HG03354 (cell line): ENCODE measurements around the gene MRPL9.
"Not testable (repeated sequence)": the region's sequence is repeated elsewhere in the genome, so short reads cannot be mapped to it uniquely, and the experiment has no call there.

ENCODE experiments used
- ATAC-seq: cut with Tn5 transposase; IDR thresholded peaks from one replicate; pipeline ENCODE4 v1.9.1; 2021; ENCODE audit warnings: mild to moderate bottlenecking; ENCODE audit not compliant: unreplicated experiment, poor library complexity, severe bottlenecking

Gene MRPL9

DNA sequence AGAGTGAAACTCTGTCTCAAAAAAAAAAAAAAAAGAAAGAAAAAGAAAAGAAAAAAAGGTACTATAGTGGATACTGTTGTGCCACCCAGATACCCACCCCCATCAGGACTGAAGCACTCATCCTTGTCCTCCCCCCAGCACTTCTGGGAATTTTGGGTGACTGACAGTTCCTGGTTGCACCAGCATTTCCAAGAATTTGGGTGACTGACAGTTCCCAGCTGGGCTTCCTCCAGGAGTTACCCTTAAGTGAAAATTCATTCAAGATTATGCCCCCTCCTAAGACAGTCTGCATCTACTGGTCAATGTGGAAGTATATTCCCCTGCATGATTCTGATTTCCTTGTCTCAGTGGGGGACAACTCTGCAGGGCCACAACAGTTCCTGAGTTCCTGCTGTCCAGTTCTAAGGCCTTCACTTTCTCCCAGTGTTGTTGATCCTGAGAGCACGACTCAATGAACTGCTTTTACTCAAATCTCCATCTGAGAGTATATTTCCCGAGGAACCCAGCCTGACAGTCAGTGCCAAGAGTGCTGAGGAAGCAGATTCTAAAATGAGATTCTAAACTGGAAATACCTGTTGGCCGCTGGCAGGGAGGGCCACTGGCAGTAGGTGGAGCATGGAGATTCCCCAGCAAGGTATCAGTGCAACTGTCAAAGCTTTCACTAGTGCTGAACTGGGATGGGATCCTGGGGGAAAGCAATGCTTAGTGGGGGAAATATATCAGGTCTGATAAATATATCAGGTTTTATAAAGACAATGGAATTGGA is 23.5 kb downstream of the MRPL9 start:
- no peak for ATAC-seq

DNA sequence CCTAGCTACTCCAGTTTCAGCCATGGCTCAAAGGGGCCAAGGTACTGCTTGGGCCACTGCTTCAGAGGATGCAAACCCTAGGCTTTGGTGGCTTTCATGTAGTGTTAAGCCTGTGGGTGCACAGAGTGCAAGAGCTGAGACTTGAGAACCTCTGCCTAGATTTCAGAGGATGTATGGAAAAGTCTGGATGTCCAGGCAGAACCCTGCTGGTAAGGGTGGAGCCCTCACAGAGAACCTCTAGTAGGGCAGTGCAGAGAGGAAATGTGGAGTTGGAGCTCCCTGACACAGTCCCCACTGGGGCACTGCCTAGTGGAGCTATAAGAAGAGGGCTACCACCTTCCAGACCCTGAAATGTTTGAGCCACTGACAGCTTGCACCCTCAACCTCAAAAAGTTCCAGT is 25.8 kb downstream of the MRPL9 start:
- ATAC-seq = no peak

DNA sequence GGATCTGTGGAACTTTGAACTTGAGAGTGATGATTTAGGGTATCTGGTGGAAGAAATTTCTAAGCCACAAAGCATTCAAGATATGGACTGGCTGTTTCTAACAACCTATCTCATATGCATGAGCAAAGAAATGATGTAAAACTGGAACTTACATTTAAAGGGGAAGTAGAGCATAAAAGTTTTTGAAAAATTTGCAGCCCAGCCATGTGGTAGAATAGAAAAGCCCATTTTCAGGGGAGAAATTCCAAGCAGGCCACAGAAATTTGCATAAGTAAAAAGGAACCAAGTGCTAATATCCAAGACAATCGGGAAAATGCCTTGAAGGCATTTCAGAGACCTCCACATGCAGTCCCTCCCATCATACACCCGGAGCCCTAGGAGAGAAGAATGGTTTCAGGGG is 26.3 kb downstream of the MRPL9 start:
- no peak for ATAC-seq

DNA sequence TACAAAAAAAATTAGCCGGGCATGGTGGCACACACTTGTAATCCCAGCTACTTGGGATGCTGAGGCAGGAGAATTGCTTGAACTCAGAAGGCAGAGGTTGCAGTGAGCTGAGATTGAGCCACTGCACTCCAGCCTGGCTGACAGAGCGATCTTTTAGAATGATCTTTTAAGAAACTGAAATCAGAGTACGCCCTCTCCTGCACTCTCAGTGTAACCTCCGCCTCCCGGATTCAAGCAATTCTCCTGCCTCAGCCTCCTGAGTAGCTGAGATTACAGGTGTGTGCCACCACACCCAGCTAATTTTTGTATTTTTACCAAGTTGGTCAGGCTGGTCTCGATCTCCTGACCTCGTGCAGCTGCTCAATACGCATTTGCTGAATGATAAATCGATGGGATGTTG is 29.3 kb downstream of the MRPL9 start:
- not testable (repeated sequence) for ATAC-seq

DNA sequence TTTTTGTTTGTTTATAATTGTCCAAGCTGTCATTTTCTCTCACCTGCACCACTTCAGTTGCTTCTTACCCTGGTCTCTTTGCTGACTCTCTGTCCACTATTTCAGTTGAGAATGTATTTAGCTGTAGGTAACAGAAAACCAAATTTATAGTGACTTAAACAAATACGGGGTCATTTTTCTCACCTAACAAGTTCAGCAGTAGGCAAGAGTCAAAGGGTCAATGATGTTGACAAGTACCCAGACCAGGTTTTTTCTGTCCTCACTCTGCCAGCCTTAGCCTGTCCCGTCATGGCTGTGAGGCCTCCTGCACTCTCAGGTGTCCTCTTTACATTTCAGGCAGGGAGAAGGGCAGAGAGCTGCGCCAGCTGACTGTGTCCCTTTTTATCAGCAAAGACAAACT is 30.2 kb downstream of the MRPL9 start:
- no peak for ATAC-seq

DNA sequence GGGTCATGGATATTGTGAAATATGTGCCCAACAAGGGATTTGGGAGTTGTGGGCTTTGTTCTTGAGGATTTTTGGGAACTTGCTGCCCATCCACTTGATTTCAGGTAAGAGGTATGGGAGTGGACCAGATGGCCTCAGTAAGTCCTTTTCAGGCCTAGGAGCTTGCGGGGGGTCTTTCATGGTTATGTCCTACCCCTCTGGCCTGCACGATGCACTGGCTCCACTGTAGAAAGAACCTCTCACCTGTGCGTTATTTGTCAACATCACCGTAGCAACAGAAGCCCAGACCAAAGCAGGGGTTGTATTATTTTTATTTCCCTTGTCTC is 33.4 kb downstream of the MRPL9 start:
- ATAC-seq = no peak

DNA sequence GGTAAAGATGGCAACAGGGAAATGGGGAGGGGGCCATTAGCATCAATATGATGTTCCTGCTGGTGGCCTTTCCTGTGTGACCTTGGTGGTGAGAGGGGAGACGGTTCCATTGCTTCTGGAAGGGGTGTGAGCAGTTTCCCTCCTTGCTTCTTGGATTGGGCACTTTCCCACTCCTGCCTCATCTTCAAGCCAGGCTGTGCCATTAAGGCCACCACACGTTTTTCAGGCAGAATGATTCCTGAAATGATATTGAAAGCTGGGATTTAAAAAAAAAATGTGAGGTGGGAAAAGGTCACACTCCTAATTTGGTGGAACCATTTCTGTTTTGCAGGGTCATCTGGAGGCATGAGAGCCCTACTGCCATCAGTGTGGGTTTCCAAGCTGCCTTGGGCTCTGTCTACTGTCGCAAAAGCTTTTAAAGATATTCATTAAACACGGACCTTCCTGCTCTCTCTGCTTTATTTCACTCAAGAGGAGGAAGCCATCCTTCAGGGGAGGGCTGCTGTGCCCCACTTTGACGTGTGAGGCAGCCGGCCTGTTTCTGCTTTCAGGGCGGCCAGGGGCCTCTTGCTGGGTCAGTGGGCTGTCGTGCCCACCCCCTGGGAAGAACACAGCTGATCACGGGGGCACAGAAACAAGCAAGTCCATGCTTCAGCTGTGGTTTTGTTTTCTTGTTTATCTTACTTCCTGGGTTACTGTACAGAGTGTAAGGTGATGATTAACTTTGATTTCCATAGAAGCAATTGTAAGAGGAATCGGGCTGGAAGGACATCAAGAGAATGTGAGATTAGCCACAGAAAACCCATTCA is 33.9 kb downstream of the MRPL9 start:
- ATAC-seq = no peak

DNA sequence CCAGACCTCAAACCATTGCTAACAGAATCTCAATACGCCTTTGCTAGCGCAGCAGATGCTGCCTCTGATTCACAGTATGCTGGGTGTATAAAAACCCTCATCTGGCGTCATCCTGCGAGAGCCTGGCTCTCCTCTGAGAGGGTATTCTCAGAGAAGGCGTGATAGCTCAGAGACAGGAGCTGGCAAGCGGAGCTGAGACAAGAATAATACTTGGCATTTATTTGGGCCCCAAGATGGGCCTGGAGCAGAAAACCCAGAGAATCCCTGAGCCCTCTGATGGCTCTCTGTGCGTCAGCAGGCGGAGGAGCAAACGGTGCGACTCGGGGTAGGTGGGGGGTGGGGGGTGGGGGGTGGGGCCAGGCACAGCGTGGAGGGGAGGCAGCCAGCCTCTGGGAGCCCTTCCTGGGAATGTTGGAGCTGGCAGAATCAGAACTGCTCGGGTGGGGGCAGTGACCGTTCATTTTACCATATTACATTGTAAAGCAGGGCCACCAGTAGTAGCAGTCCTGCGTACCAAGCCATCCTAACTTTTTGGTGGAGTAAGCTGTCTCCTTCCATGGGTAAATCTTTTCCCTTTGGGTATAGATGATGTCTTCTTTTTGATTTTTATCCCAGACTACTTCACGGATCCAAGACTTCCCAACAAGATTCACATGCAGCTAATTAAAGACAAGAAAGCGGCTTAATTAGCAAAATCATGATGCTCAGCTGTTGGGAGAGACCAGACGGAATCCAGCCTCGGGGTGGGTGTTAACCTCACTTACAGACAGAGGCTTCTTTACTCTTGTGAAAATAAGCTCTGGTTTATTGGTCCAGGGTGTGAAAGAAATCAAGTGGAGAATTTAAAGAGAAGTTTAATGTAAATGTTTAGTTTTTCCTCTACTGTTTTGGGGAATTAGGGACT is 34.9 kb downstream of the MRPL9 start:
- no peak for ATAC-seq

DNA sequence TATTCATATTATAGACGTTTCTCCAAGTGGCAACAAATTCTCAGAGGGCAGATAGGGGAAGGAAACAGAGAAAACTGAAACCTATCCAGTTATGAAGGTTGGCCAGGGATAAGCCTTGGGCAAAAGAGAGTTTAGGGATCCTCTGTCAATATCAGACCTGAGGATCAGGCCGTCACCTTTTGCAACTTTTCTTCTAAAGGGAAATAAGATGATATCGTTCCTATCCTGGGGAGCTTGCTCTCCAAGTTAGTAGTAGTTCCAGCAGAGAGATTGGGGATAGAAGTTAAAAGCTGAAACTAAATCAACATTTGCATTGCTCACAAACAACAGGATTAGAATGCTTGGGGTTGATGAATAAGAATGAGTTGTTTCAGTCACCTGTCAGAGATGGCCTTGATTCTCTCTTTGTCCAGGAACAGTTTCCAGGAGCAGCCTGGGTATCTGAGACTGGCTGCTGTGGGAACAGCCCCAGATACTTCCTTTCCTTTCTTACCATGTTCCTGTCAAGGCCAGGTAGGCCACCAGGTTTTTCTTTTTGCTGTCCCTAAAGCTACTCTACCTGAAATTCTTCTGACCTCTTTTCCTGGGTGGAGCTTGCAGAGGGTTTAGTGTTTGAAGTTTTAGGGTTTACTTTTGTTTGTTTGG is 39.4 kb downstream of the MRPL9 start:
- ATAC-seq = no peak

DNA sequence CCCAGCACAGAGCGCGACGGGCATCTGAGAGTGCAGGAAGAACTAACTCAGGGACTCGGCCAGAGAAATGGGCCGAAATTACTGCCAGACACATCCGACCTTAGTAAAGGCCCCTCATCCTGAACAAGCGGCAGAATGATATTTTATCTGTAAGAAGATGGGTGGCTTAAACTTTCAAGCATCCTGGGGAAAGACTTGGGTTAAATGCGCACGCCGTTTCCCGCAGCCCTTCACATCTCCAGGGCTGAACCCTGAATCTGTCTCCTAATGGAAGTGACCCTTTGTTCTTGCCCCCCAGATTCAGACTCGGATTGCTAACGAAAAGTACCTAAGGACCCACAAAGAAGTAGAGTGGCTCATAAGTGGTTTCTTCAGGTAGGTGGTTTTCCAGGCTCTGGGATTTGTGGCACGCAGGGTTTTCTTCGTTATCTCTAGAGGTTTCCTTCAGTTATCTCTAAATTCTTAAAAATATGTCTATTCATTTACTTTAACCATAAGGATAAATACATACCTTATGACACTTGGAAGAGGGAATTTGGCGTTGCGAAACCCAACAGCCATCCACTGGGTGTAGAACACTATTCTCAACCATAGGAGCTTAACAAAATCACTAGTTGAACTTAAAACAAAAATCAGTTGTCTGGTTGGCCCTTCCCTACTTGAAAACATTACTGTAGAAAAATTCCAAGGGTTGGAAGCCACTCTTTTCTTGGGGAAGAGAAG is 41.3 kb downstream of the MRPL9 start:
- ATAC-seq = peak; percentile 15

DNA sequence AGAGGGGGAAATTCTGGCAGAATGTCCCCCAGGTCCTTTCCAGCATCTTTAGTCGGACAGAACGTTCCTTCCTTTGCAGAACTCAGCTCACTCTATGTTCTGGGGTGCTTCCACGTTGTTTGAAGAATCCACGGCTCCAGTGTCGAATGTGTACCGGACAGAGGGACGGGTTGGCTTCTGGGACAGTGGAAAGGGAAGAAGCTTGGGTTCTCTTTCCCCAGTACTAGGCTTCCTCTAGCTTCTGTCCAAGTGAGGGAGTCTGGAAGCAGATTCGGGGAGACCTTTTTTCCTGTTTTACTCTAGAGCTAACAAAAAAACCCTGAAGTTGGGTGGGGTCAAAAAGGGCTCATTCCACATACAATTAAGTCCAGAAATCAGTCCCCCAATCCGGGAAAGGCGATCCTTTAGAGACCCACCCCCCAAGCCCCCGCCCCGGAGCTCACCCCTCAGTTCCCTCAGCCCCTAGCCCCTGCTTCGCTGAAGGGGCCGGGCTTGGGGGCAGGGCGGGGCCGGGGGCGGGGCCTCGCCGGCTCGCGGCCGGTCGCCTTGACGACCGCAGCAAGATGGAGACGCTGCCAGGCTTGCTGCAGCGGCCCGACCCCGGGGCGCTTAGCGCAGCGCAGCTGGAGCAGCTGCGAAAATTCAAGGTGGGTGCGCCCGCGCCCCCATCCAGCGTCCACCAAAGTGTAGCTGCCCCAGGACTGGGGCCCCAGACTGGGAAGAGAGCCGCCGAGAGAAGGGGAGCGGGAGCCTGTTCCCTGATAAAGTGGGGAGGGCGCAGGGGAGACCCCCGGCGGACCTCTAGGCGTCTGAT is 42.1 kb downstream of the MRPL9 start, which contains the start of gene RIIAD1:
TSS of gene RIIAD1 (plus strand) at position 549 of the 814 bp plus-strand sequence. CDS start at position 564, 15 bp downstream.
- peak; percentile 70 for ATAC-seq

DNA sequence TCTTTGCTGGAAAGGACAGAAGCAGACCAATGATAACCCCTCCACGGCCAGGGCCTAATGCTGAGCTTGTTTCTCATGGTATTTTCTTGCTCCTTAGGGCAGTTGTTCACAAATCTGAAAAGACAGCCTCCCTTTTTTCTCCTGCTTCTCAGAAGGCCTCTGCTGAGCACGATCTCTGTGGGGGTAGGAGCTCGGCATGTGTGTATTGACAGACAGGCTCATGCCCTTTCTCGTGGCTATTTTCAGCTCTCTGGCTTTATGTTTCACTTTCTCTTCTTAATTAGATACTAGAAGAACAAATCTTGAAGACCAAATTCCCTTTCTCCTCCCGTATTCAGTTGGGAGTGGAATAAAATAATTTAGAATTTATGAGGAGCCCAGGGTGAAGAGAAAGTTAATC is 42.7 kb downstream of the MRPL9 start:
- ATAC-seq = no peak

DNA sequence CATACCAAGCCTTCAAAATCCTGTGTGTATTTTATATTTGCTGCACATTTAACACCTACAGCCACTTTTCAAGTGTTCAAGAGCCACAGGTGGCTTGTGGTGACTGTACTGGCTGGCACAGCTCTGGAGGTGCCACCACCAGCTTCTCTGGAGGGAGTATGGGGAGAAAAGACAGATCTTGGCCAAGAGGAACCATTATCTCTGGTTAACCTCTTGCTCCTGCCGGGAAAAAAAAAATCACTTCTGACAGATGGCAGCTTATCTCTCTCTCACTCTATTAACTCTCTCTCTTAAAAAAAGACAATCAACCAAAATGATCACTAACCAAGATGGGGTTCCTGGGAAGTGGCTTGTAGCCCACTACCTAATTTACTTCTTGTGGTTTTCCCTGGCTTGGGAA is 43.2 kb downstream of the MRPL9 start:
- no peak for ATAC-seq

DNA sequence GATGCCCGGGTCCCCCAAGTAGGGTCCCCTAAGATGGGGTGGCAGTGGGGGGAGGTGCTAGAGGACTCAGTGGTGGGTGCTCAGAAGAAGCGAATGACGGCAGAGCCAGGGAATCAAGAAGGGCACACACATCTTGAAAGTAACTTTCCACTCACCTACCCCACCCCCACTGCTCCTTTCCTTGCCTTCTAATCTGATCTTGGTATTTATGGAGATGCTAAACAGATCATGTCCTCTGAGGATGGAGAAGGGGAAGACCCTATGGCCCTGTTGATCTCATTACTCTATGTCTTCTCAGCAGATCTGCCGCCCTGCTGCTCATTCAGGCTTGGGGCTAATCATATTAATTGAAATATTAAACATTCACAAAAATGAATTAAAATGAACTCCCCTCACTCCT is 44.6 kb downstream of the MRPL9 start:
- ATAC-seq = no peak

DNA sequence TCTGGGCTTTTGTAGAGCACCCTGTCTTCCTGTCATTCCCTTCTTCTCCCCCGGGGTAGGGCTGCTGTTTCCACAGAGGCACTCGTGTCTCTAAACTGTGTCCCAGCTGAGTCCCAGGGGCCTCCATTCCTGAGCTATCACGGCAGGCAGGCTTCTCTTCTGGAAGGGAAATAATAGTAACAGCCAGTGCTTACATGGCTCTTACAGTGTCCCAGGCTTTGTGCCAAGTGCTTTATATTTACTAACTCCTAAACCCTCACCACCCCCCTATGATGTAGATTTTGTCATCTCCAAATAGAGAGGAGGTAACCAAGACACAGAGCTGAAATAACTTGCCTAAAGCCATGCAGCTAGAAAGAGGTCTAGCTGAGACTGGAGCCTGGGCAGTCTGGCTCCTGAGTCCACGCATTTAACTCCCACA is 45.3 kb downstream of the MRPL9 start:
- no peak for ATAC-seq

DNA sequence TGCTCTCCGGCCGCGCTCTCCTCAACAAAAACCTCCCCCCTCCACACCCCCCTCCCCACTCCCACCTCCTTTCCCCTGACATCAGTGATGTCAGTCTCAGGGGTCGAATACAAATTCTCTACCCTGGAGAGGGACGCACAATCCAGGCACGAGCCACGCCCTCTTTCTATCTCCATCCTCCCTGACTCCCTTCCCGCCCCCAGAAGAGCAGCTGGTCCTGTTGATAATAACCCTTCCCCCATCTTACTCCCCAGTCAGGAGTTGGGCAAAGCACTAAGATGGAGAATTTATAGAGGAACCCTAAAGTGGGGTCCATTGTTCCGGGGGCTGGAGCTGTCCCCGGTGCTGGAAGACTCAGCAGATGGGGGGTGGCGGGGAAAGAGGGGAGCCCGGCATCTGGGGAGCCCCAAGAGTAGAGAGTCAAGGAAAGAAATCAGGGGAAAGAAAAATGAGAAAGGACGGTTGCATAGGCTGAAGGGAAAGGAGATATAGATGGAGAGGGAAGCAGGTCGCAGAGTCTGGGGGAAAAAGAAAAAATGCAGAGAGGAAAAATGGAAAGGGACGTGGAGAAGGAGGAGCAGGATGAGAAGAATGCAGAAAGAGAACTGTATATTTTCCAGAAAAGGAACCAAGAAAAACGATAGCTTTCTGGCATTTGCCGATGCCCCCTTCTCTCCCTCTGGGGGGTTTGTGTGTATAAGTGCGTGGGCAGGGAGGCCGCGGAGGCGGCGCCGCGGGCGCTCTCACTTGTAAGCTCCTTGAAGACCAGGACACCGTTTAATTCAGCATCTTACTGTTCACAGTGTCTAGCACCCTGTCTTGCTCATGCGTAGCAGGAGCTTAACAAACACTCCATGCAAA is 46.3 kb downstream of the MRPL9 start, which contains the start of gene CELF3:
TSS of gene CELF3 (minus strand) at position 33 of the 861 bp plus-strand sequence. CDS start 783 bp downstream, outside the sequence.
- no peak for ATAC-seq

DNA sequence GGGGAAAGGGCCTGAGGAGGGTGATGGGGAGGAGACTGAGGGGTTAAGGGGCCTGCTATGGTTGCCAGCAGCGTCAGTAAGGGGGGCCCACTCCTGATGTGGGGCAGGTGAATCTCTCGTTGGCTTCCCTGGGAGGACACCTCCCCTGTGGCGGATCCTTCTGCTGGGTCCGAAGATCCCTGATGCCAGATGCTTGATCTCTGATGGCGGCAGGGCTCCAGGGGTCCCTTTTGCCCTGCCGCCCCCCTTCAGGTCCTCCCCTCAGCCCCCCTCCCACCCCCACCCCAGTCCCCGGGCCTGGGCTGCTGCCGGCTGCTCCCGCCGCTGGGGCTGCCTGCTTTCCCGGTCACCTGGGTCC is 46.9 kb downstream of the MRPL9 start:
- ATAC-seq = no peak
